Measurements from ENCODE around the gene SLC5A10.

GRCh38 chr17:18981335-18981641, 29.3 kb downstream of the SLC5A10 start:
- TF ChIP-seq CTCF (IDR thresholded peaks at IDR 0.05) = no peak
- no peak for TF ChIP-seq POLR2A (IDR thresholded peaks at IDR 0.05)
